Mesodermal cell (in vitro differentiated cells): ENCODE measurements around the gene MAPK8IP3.

Experiments used
- H3K27ac ChIP-seq: 2 replicates; pipeline ENCODE4 v1.7.0; 2013; ENCODE audit warnings: mild to moderate bottlenecking, low read depth, low read length, moderate library complexity; ENCODE audit not compliant: severe bottlenecking
- H3K36me3 ChIP-seq: 2 replicates; pipeline ENCODE4 v1.7.1; 2013; ENCODE audit warnings: mild to moderate bottlenecking, low read length, moderate library complexity; ENCODE audit not compliant: control insufficient read depth, insufficient read depth
- H3K4me1 ChIP-seq: one replicate; pipeline ENCODE4 v1.7.1; 2013; ENCODE audit warnings: mild to moderate bottlenecking, low read length; ENCODE audit not compliant: insufficient read depth, control insufficient read depth, poor library complexity, severe bottlenecking
- H3K4me3 ChIP-seq: 2 replicates; pipeline ENCODE4 v1.7.0; 2013; ENCODE audit warnings: low read length, control low read depth, mild to moderate bottlenecking; ENCODE audit not compliant: insufficient read depth, poor library complexity, severe bottlenecking; ENCODE audit errors: extremely low read depth
- H3K9me3 ChIP-seq: 2 replicates; pipeline ENCODE4 v1.7.1; 2013; ENCODE audit warnings: mild to moderate bottlenecking, low read length, moderate library complexity; ENCODE audit not compliant: control insufficient read depth
- WGBS, 2 experiments: methylation state at CpG; one replicate each; pipeline ENCODE4 v1.1.5; 2013; ENCODE audit warnings: missing lambda C conversion rate in 2 of 2; ENCODE audit not compliant: insufficient coverage in 2 of 2; 5-methylcytosine and 5-hydroxymethylcytosine counted together

Gene MAPK8IP3

GRCh38 chr16:1788708-1789100, 82.7 kb downstream of the MAPK8IP3 start:
- WGBS, 2 experiments = 85 to 90% methylated on average over 17 to 19 of the region's 19 CpGs

GRCh38 chr16:1789643-1790045, 83.6 kb downstream of the MAPK8IP3 start:
- 92 to 98% methylated on average over 9 to 17 of the region's 25 CpGs for WGBS, 2 experiments
- Histone ChIP-seq H3K36me3 (peaks cover 49% of the 10 kb centered on the region), H3K4me3 (no peak overlapping the region), H3K4me1 (no peaks in the 10 kb centered on the region), H3K9me3 (no peaks in the 10 kb centered on the region), H3K27ac (no peak overlapping the region)

More at GRCh38 chr16:1788708-1789100, 82.7 kb downstream of the MAPK8IP3 start:
- Histone ChIP-seq H3K36me3 (peaks cover 49% of the 10 kb centered on the region), H3K4me3 (no peak overlapping the region), H3K27ac (no peak overlapping the region), H3K9me3 (no peaks in the 10 kb centered on the region), H3K4me1 (no peaks in the 10 kb centered on the region)

GRCh38 chr16:1790261-1790610, 84.2 kb downstream of the MAPK8IP3 start:
- WGBS, 2 experiments = 93 to 96% methylated on average over 12 to 15 of the region's 15 CpGs
- no peak overlapping the region for H3K27ac ChIP-seq
- H3K4me3 ChIP-seq = no peak overlapping the region
- no peaks in the 10 kb centered on the region for H3K9me3 ChIP-seq
- no peaks in the 10 kb centered on the region for H3K4me1 ChIP-seq
- peaks cover 47% of the 10 kb centered on the region for H3K36me3 ChIP-seq

GRCh38 chr16:1790611-1791255, 84.7 kb downstream of the MAPK8IP3 start:
- 97 to 99% methylated on average over 36 to 44 of the region's 44 CpGs for WGBS, 2 experiments
- Histone ChIP-seq H3K36me3 (peaks cover 42% of the 10 kb centered on the region), H3K9me3 (no peaks in the 10 kb centered on the region), H3K4me3 (no peak overlapping the region), H3K27ac (no peak overlapping the region), H3K4me1 (no peaks in the 10 kb centered on the region)

- no peak overlapping the region for H3K4me3 ChIP-seq
- 95 to 96% methylated on average over 44 to 53 of the region's 53 CpGs for WGBS, 2 experiments
- H3K9me3 ChIP-seq = no peaks in the 10 kb centered on the region
Measured at GRCh38 chr16:1791256-1791942, 85.4 kb downstream of the MAPK8IP3 start.

GRCh38 chr16:1791943-1792812, 86.2 kb downstream of the MAPK8IP3 start:
- H3K9me3 ChIP-seq = no peaks in the 10 kb centered on the region
- H3K4me3 ChIP-seq = no peak overlapping the region
- H3K36me3 ChIP-seq = peaks cover 28% of the 10 kb centered on the region
- no peak overlapping the region for H3K27ac ChIP-seq
- 92 to 96% methylated on average over 52 to 59 of the region's 59 CpGs for WGBS, 2 experiments
- H3K4me1 ChIP-seq = no peaks in the 10 kb centered on the region

More at GRCh38 chr16:1791256-1791942, 85.4 kb downstream of the MAPK8IP3 start:
- no peak overlapping the region for H3K27ac ChIP-seq
- peaks cover 35% of the 10 kb centered on the region for H3K36me3 ChIP-seq
- no peaks in the 10 kb centered on the region for H3K4me1 ChIP-seq

GRCh38 chr16:1792836-1793577, 87.0 kb downstream of the MAPK8IP3 start:
- peaks cover 19% of the 10 kb centered on the region for H3K36me3 ChIP-seq
- H3K4me3 ChIP-seq = no peak overlapping the region
- H3K9me3 ChIP-seq = peaks cover 2% of the 10 kb centered on the region
- WGBS, 2 experiments = 93 to 95% methylated on average over 23 to 31 of the region's 33 CpGs
- no peaks in the 10 kb centered on the region for H3K4me1 ChIP-seq
- no peak overlapping the region for H3K27ac ChIP-seq

GRCh38 chr16:1793578-1794220, 87.7 kb downstream of the MAPK8IP3 start, which contains the start of gene IGFALS:
Gene IGFALS (minus strand): TSS chr16:1793705. CDS start chr16:1793652, 53 bp downstream.
- no peaks in the 10 kb centered on the region for H3K4me1 ChIP-seq
- H3K36me3 ChIP-seq = peaks cover 13% of the 10 kb centered on the region
- peaks cover 4% of the 10 kb centered on the region for H3K9me3 ChIP-seq
- 92 to 95% methylated on average over 16 to 27 of the region's 28 CpGs for WGBS, 2 experiments
- no peak within 1 kb of the TSS for H3K27ac ChIP-seq
- H3K4me3 ChIP-seq = no peak within 1 kb of the TSS

- Histone ChIP-seq H3K4me1 (no peaks in the 10 kb centered on the region), H3K27ac (no peak overlapping the region), H3K4me3 (no peak overlapping the region), H3K36me3 (peaks cover 8% of the 10 kb centered on the region), H3K9me3 (peaks cover 4% of the 10 kb centered on the region)
- 80 to 90% methylated on average over 10 to 15 of the region's 18 CpGs for WGBS, 2 experiments
Measured at GRCh38 chr16:1794221-1794871, 88.4 kb downstream of the MAPK8IP3 start.
